Hepatocyte (in vitro differentiated cells): ENCODE measurements around the gene TM4SF1. TPM values are rescaled to one million over a fixed set of nuclear protein-coding genes. Genes with fewer than 3 reads are reported as not detected.
A peak's percentile ranks its signal among the peaks of the same experiment; 100 is the strongest.
"Not testable (repeated sequence)": the region's sequence is repeated elsewhere in the genome, so short reads cannot be mapped to it uniquely, and the experiment has no call there.

Experiments
- DNase-seq: peaks from one replicate; pipeline ENCODE4 v3.0.0-alpha.2; 2016; ENCODE audit warnings: low spot score
- H2AFZ ChIP-seq: fragments of 200-600 bp; sonication (generic); 2 replicates; pipeline ENCODE4 v1.6.0; 2016; ENCODE audit warnings: antibody characterized with exemption, mild to moderate bottlenecking
- H3K27ac ChIP-seq: fragments of 200-600 bp; sonication (generic); 2 replicates; pipeline ENCODE4 v1.5.1; 2016; ENCODE audit warnings: mild to moderate bottlenecking
- H3K27me3 ChIP-seq: fragments of 200-600 bp; sonication (generic); 2 replicates; pipeline ENCODE4 v1.6.1; 2016
- H3K36me3 ChIP-seq: fragments of 200-600 bp; sonication (generic); replicated peaks from 2 replicates; pipeline ENCODE4 v1.5.1; 2016; ENCODE audit warnings: low read depth; ENCODE audit not compliant: insufficient read depth
- H3K4me1 ChIP-seq: fragments of 200-600 bp; sonication (generic); 2 replicates; pipeline ENCODE4 v1.5.1; 2016; ENCODE audit warnings: mild to moderate bottlenecking, moderate library complexity; ENCODE audit not compliant: insufficient read depth
- H3K4me2 ChIP-seq: fragments of 200-600 bp; sonication (generic); 2 replicates; pipeline ENCODE4 v1.6.0; 2016
- H3K4me3 ChIP-seq: fragments of 200-600 bp; sonication (generic); 2 replicates; pipeline ENCODE4 v1.5.1; 2016; ENCODE audit warnings: mild to moderate bottlenecking
- H3K79me2 ChIP-seq: fragments of 200-600 bp; sonication (generic); 2 replicates; pipeline ENCODE4 v1.6.0; 2017; ENCODE audit warnings: mild to moderate bottlenecking
- H3K9me2 ChIP-seq: fragments of 200-600 bp; sonication (generic); replicated peaks from 2 replicates; pipeline ENCODE4 v1.6.0; 2017; ENCODE audit warnings: mild to moderate bottlenecking; ENCODE audit not compliant: insufficient read depth
- H3K9me3 ChIP-seq: fragments of 200-600 bp; sonication (generic); 2 replicates; pipeline ENCODE4 v1.5.1; 2016; ENCODE audit warnings: low read depth, mild to moderate bottlenecking
- H4K20me1 ChIP-seq: fragments of 200-600 bp; sonication (generic); 2 replicates; pipeline ENCODE4 v1.6.0; 2016; ENCODE audit warnings: mild to moderate bottlenecking; ENCODE audit not compliant: insufficient read depth, poor library complexity, severe bottlenecking
- EZH2 ChIP-seq: fragments of 200-600 bp; sonication (generic); IDR thresholded peaks from 2 replicates; pipeline ENCODE4 v1.6.1; 2016; ENCODE audit warnings: antibody characterized with exemption, mild to moderate bottlenecking, borderline replicate concordance
- EZH2phosphoT487 ChIP-seq: fragments of 200-600 bp; sonication (generic); IDR thresholded peaks from one replicate; pipeline ENCODE4 v1.6.1; 2018; ENCODE audit warnings: antibody characterized with exemption, mild to moderate bottlenecking, low read depth, moderate library complexity; ENCODE audit not compliant: unreplicated experiment, severe bottlenecking
- WGBS: methylation state at CpG from one replicate; pipeline ENCODE4 v1.1.6; 2016; ENCODE audit warnings: low lambda C conversion rate; ENCODE audit errors: missing lambda C conversion rate; 5-methylcytosine and 5-hydroxymethylcytosine counted together
- polyA plus RNA-seq: library from polyadenylated mRNA; unstranded; fragments of >200 nt; fragmentation: Nextera tagmentation; extraction: Ambion mirVana; gene quantifications from 2 replicates; pipeline ENCODE4 v1.2.1, GENCODE V29; 2016
- total RNA-seq: library from RNA; depleted of rRNA; stranded (reverse); fragments of >200 nt; gene quantifications from 2 replicates; pipeline ENCODE4 v1.2.3, GENCODE V29; 2014
- TF ChIP-seq, protein P1 (sequence below): fragments of 200-600 bp; sonication (generic); IDR thresholded peaks from 2 replicates; pipeline ENCODE4 v1.5.1; 2016; ENCODE audit warnings: antibody characterized with exemption, mild to moderate bottlenecking; ENCODE audit not compliant: poor library complexity

Gene TM4SF1
- total and polyA plus RNA-seq, 2 experiments from 2014 or later, result 166 to 179 TPM

DNA sequence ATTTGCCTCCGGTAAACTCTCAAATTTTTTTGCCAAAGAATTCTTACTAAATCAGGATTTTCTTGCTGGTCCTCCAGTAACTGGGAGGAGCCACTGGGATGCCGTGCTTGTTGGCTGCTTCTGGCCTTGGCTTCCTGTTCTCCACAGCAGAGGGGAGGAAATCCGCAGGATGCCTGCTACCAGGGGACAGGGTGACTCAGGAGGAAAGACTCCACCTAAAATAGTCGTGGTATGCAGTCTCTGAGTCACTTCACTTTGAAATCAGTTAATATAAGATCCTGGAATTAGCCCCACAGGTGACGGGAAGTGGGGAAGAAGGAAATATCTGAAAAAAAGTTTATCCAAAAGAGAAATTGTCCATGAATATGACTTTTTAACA lies 37.5 kb downstream of the TM4SF1 start:
- H2AFZ ChIP-seq, result no peak overlapping the region
- peak overlapping the region; percentile 50 for H3K4me2 ChIP-seq
- H3K27me3 ChIP-seq, result no peaks in the 10 kb centered on the region
- peak; percentile 83 for DNase-seq
- no peaks in the 10 kb centered on the region for H3K9me3 ChIP-seq
- H3K4me3 ChIP-seq, result no peak overlapping the region
- H3K4me1 ChIP-seq, result peaks cover 10% of the 10 kb centered on the region
- no peaks in the 10 kb centered on the region for H4K20me1 ChIP-seq
- H3K79me2 ChIP-seq, result no peaks in the 10 kb centered on the region
- 18% methylated on average over 5 of the region's 5 CpGs for WGBS
- peak overlapping the region; percentile 88 for H3K27ac ChIP-seq
- no peaks in the 10 kb centered on the region for H3K36me3 ChIP-seq
- TF ChIP-seq EZH2phosphoT487 (no peak), EZH2 (no peak)
- TF ChIP-seq, protein P1, sequence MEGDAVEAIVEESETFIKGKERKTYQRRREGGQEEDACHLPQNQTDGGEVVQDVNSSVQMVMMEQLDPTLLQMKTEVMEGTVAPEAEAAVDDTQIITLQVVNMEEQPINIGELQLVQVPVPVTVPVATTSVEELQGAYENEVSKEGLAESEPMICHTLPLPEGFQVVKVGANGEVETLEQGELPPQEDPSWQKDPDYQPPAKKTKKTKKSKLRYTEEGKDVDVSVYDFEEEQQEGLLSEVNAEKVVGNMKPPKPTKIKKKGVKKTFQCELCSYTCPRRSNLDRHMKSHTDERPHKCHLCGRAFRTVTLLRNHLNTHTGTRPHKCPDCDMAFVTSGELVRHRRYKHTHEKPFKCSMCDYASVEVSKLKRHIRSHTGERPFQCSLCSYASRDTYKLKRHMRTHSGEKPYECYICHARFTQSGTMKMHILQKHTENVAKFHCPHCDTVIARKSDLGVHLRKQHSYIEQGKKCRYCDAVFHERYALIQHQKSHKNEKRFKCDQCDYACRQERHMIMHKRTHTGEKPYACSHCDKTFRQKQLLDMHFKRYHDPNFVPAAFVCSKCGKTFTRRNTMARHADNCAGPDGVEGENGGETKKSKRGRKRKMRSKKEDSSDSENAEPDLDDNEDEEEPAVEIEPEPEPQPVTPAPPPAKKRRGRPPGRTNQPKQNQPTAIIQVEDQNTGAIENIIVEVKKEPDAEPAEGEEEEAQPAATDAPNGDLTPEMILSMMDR, result no peak
- H3K9me2 ChIP-seq, result no peaks in the 10 kb centered on the region

DNA sequence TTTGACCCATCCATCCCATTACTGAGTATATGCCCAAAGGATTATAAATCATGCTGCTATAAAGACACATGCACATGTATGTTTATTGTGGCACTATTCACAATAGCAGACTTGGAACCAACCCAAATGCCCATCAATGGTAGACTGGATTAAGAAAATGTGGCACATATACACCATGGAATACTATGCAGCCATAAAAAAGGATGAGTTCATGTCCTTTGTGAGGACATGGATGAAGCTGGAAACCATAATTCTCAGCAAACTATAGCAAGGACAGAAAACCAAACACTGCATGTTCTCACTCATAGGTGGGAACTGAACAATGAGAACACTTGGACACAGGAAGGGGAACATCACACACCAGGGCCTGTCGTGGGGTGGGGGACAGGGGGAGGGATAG lies 40.0 kb downstream of the TM4SF1 start:
- not testable (repeated sequence) for DNase-seq, H3K27me3 ChIP-seq, H4K20me1 ChIP-seq, H3K79me2 ChIP-seq, H3K9me3 ChIP-seq, H3K4me2 ChIP-seq, H3K27ac ChIP-seq, H2AFZ ChIP-seq, H3K36me3 ChIP-seq, H3K4me3 ChIP-seq, H3K9me2 ChIP-seq
- WGBS, result 100% methylated on average over 1 of the region's 1 CpG
- peaks cover 10% of the 10 kb centered on the region for H3K4me1 ChIP-seq

DNA sequence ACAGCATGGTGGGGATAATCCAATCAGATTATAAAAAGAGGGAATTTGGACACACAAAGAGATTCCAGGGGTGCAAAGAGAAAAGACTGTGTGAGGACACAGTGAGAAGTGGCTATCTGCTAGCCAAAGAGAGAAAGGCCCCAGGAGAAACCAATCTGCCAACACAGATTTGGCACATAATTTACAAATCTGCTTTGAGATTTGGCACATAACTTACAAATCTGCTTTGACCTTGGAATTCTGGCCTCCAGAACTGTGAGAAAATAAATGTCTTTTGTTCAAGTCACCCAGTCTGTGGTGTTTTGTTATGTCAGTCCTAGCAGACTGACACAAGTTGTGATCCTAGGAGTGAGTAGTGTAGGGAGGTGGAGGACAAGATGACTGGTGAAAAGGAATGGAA lies 40.5 kb downstream of the TM4SF1 start:
- Histone ChIP-seq H3K4me3 (no peak overlapping the region), H4K20me1 (no peaks in the 10 kb centered on the region), H3K4me1 (peaks cover 10% of the 10 kb centered on the region), H3K9me3 (no peaks in the 10 kb centered on the region), H3K9me2 (no peaks in the 10 kb centered on the region), H3K79me2 (no peaks in the 10 kb centered on the region), H3K27ac (no peak overlapping the region), H2AFZ (no peak overlapping the region), H3K36me3 (no peaks in the 10 kb centered on the region), H3K27me3 (no peaks in the 10 kb centered on the region), H3K4me2 (no peak overlapping the region)
- TF ChIP-seq EZH2, result no peak
- TF ChIP-seq, protein P1, result no peak
- TF ChIP-seq EZH2phosphoT487, result no peak
- DNase-seq, result no peak

DNA sequence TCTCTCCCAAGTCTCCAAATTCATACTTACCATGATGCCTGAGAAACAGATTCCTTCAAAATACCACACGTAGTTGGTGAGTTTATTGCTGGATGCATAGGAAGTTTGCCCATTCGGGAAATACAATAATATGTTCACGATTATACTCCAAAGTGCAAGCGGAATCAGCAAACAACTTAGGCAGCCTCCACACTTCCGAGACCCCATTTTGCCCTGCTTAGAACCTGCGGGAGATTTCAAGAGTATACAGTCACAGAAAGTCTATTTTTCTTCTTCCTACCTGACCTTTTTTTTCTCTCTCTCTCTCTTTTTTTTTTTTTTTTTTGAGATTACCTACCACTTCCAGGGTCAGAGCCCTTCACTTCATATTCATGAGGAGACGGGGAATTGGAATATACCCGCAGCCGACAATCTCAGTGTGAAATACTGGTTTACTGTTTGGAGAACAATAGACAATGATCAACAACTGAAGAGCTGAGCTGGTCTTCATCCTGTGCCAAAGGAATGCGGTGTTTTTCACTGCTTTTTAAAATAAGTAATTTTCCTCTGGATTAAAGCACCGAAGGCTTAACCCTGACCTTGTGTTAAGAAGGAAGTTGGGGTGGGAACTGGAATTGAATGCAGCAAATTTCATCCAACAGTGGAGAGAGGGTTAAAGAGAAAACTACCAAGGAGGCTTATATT lies 44.1 kb downstream of the TM4SF1 start, which contains the start of gene TM4SF18:
TM4SF18 (minus strand) TSS at position 461 of the 684 bp plus-strand sequence; CDS start at position 207, 254 bp downstream.
- H3K79me2 ChIP-seq, result no peaks in the 10 kb centered on the region
- no peaks in the 10 kb centered on the region for H3K27me3 ChIP-seq
- no peak for DNase-seq
- no peak within 1 kb of the TSS for H3K27ac ChIP-seq
- 59% methylated on average over 11 of the region's 11 CpGs for WGBS
- TF ChIP-seq, protein P1, result no peak
- TF ChIP-seq EZH2phosphoT487 (no peak), EZH2 (no peak)
- H3K4me3 ChIP-seq, result no peak within 1 kb of the TSS
- H3K9me3 ChIP-seq, result no peaks in the 10 kb centered on the region
- H4K20me1 ChIP-seq, result no peaks in the 10 kb centered on the region
- H2AFZ ChIP-seq, result no peak within 1 kb of the TSS
- H3K4me2 ChIP-seq, result no peak within 1 kb of the TSS
- H3K9me2 ChIP-seq, result no peaks in the 10 kb centered on the region
- no peaks in the 10 kb centered on the region for H3K36me3 ChIP-seq
- H3K4me1 ChIP-seq, result no peaks in the 10 kb centered on the region
